ENCODE results near the gene ABCC6. TPM values are rescaled to one million over a fixed set of nuclear protein-coding genes. Genes with fewer than 3 reads are reported as not detected.
"Not testable (repeated sequence)": the region's sequence is repeated elsewhere in the genome, so short reads cannot be mapped to it uniquely, and the experiment has no call there.

The ABCC6 gene
- total and polyA plus RNA-seq, 8 donors = 12.4 to 44.0 (median 16.2) TPM

- H3K4me3 ChIP-seq = no peak overlapping the region
- H3K36me3 ChIP-seq = peaks cover 0 to 1% of the 10 kb centered on the region in 2 donors
- ATAC-seq = no peak
- peaks cover 0 to 15% of the 10 kb centered on the region in 2 donors for H3K9me3 ChIP-seq
- DNase-seq = no peak
- intact Hi-C loops (cut with DNase I) = no loop called here
- TF ChIP-seq, protein P1, sequence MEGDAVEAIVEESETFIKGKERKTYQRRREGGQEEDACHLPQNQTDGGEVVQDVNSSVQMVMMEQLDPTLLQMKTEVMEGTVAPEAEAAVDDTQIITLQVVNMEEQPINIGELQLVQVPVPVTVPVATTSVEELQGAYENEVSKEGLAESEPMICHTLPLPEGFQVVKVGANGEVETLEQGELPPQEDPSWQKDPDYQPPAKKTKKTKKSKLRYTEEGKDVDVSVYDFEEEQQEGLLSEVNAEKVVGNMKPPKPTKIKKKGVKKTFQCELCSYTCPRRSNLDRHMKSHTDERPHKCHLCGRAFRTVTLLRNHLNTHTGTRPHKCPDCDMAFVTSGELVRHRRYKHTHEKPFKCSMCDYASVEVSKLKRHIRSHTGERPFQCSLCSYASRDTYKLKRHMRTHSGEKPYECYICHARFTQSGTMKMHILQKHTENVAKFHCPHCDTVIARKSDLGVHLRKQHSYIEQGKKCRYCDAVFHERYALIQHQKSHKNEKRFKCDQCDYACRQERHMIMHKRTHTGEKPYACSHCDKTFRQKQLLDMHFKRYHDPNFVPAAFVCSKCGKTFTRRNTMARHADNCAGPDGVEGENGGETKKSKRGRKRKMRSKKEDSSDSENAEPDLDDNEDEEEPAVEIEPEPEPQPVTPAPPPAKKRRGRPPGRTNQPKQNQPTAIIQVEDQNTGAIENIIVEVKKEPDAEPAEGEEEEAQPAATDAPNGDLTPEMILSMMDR (IDR thresholded peaks at IDR 0.05) = no peak
- H3K27ac ChIP-seq = no peak overlapping the region
- H3K27me3 ChIP-seq = no peaks in the 10 kb centered on the region
- no peaks in the 10 kb centered on the region for H3K4me1 ChIP-seq
These were observed 68.9 kb downstream of the ABCC6 start for GRCh38 chr16:16154281-16154951.

DNA sequence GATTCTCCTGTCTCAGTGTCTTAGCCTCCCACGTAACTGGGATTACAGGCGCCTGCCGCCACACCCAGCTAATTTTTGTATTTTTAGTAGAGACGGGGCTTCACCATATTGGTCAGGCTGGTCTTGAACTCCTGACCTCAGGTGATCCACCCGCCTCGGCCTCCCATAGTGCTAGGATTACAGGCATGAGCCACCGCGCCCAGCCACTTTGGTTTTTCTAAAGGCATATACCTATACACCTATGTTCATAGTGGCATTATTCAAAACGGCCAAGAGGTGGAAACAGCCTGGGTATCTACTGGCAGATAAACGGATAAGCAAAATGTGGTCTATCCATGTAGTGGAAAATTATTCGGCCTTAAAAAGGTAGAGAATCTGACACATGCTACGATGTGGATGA, 70.3 kb downstream of the ABCC6 start:
- H3K27me3 ChIP-seq; DNase-seq; intact Hi-C loops (cut with DNase I); H3K4me3 ChIP-seq; ATAC-seq; H3K36me3 ChIP-seq; H3K9me3 ChIP-seq; H3K4me1 ChIP-seq; H3K27ac ChIP-seq: not testable (repeated sequence)

- ATAC-seq (no peak), DNase-seq (no peak)
- intact Hi-C loops (cut with DNase I) = no loop called here
- no peaks in the 10 kb centered on the region for H3K36me3 ChIP-seq
- no peaks in the 10 kb centered on the region for H3K27me3 ChIP-seq
- H3K27ac ChIP-seq = no peak overlapping the region
- no peaks in the 10 kb centered on the region for H3K4me1 ChIP-seq
- TF ChIP-seq, protein P1 (IDR thresholded peaks at IDR 0.05) = no peak
- no peak overlapping the region for H3K4me3 ChIP-seq
- H3K9me3 ChIP-seq = no peaks in the 10 kb centered on the region
These were observed 72.0 kb downstream of the ABCC6 start for GRCh38 chr16:16151315-16151714.

- ATAC-seq = no peak
- Histone ChIP-seq H3K27ac (no peak overlapping the region), H3K9me3 (no peaks in the 10 kb centered on the region), H3K27me3 (no peaks in the 10 kb centered on the region), H3K36me3 (peaks cover 0 to 1% of the 10 kb centered on the region in 2 donors), H3K4me1 (no peaks in the 10 kb centered on the region), H3K4me3 (no peak overlapping the region)
- intact Hi-C loops (cut with DNase I) = no loop called here
- TF ChIP-seq, protein P1 (IDR thresholded peaks at IDR 0.05) = no peak
- DNase-seq = no peak
These were observed 72.5 kb downstream of the ABCC6 start for GRCh38 chr16:16150878-16151152.

GRCh38 chr16:16150117-16150877, 73.0 kb downstream of the ABCC6 start:
- TF ChIP-seq, protein P1 (IDR thresholded peaks at IDR 0.05) = no peak
- H3K9me3 ChIP-seq = no peaks in the 10 kb centered on the region
- intact Hi-C loops (cut with DNase I) = no loop called here
- H3K4me1 ChIP-seq = no peaks in the 10 kb centered on the region
- H3K36me3 ChIP-seq = peaks cover 0 to 7% of the 10 kb centered on the region in 2 donors
- H3K4me3 ChIP-seq = no peak overlapping the region
- DNase-seq = peak in 2 of 4 donors; percentile 84 to 93
- no peaks in the 10 kb centered on the region for H3K27me3 ChIP-seq
- no peak overlapping the region for H3K27ac ChIP-seq
- peak; percentile 46 for ATAC-seq

Data from left lung (tissue), 10 donors.